Ishikawa (cell line): Measurements from ENCODE around the gene PARVB.

ENCODE experiments used
- TCF12 ChIP-seq: IDR thresholded peaks from 2 replicates; pipeline ENCODE4 v1.6.1; 2012; ENCODE audit warnings: low read depth
- TEAD4 ChIP-seq: IDR thresholded peaks from 2 replicates; pipeline ENCODE4 v1.6.1; 2012

- TF ChIP-seq TCF12 = no peak
- no peak for TF ChIP-seq TEAD4
These were observed 28.9 kb upstream of the PARVB start for GRCh38 chr22:43995057-43995685.
